Thyroid gland (tissue), 4 donors: Measurements from ENCODE around the gene INPP5K.

Source experiments
- POLR2A ChIP-seq, 2 donors: fragments of 450-650 bp; IDR thresholded peaks; one replicate each; pipeline ENCODE4 v1.6.1; 2017; ENCODE audit warnings: antibody characterized with exemption in 2 of 2, mild to moderate bottlenecking in 2 of 2, moderate library complexity in 1 of 2
- TF ChIP-seq, protein P1 (sequence below), 6 experiments: fragments of 200-600 bp in 3 of 6; fragments of 450-650 bp in 3 of 6; sonication (generic) in 3 of 6; IDR thresholded peaks; one replicate each; pipeline ENCODE4 v1.5.1; 2016 to 2019; ENCODE audit warnings: antibody characterized with exemption in 6 of 6, mild to moderate bottlenecking in 2 of 6, inconsistent platforms in 1 of 6, moderate library complexity in 1 of 6

DNA sequence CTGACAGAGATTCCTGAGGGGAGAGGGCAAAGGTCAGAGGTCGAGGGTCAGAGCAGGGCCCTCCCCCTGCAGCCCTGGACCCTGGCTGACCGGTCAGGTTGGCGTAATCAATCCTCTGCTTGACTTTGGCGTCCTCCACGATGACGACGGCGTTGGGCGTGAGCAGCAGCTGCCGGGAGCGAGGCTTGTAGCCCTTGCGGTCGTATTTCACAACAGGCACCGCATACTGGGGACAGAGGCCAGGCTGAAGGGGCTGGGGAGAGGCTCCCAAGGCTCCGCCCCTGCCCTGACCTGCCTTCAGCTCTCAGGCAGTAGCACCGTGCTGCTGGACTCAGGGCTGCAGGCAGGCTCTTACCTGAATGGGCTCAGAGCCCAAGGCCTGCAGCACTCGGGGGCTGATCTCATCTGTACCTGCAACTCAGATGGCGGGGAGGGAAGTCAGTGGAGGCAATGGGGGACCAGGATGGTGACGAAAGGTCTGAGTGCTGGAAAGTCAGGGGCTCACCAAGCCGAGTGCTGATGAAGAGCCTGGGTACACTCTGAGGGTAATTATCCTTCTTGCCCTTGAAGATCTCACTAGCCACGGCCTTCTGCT, 48.4 kb downstream of the INPP5K start:
- no peak for TF ChIP-seq POLR2A (IDR thresholded peaks at IDR 0.05)
- TF ChIP-seq, protein P1, sequence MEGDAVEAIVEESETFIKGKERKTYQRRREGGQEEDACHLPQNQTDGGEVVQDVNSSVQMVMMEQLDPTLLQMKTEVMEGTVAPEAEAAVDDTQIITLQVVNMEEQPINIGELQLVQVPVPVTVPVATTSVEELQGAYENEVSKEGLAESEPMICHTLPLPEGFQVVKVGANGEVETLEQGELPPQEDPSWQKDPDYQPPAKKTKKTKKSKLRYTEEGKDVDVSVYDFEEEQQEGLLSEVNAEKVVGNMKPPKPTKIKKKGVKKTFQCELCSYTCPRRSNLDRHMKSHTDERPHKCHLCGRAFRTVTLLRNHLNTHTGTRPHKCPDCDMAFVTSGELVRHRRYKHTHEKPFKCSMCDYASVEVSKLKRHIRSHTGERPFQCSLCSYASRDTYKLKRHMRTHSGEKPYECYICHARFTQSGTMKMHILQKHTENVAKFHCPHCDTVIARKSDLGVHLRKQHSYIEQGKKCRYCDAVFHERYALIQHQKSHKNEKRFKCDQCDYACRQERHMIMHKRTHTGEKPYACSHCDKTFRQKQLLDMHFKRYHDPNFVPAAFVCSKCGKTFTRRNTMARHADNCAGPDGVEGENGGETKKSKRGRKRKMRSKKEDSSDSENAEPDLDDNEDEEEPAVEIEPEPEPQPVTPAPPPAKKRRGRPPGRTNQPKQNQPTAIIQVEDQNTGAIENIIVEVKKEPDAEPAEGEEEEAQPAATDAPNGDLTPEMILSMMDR (IDR thresholded peaks at IDR 0.05) = no peak
